SKM-1 (cell line): Measurements from ENCODE around the gene NOS3.

Experiments
- DNase-seq: peaks from one replicate; lab custom pipeline; 2025; ENCODE audit not compliant: unreplicated experiment; lab: John Stamatoyannopoulos, UW

NOS3 gene

GRCh38 chr7:151053751-151054150, 62.9 kb downstream of the NOS3 start:
- DNase-seq: no peak

GRCh38 chr7:151056283-151056665, 65.5 kb downstream of the NOS3 start:
- no peak for DNase-seq

GRCh38 chr7:151056666-151057505, 66.1 kb downstream of the NOS3 start:
- DNase-seq: no peak

GRCh38 chr7:151057506-151057988, 66.7 kb downstream of the NOS3 start, which contains the start of gene CDK5:
CDK5 (minus strand) TSS chr7:151057897; CDS start chr7:151057848, 49 bp downstream.
- no peak for DNase-seq

- DNase-seq: peak; percentile 69
These were observed 67.4 kb downstream of the NOS3 start for GRCh38 chr7:151057989-151058780.

- no peak for DNase-seq
These were observed 68.1 kb downstream of the NOS3 start for GRCh38 chr7:151058781-151059366.

GRCh38 chr7:151059367-151060112, 68.7 kb downstream of the NOS3 start, which contains the start of gene SLC4A2:
SLC4A2 (plus strand) TSS chr7:151059589; CDS start chr7:151061988, 2,399 bp downstream.
- DNase-seq: peak; percentile 15

- no peak for DNase-seq
These were observed 69.2 kb downstream of the NOS3 start for GRCh38 chr7:151060113-151060415.

GRCh38 chr7:151060416-151061212, 69.8 kb downstream of the NOS3 start:
- DNase-seq: no peak

- DNase-seq: no peak
These were observed 70.6 kb downstream of the NOS3 start for GRCh38 chr7:151061213-151062110.

GRCh38 chr7:151062111-151062398, 71.2 kb downstream of the NOS3 start:
- DNase-seq: no peak

- no peak for DNase-seq
These were observed 71.8 kb downstream of the NOS3 start for GRCh38 chr7:151062399-151063211.

- no peak for DNase-seq
These were observed 72.4 kb downstream of the NOS3 start for GRCh38 chr7:151063212-151063561.
